Tibial artery (tissue), 4 donors: ENCODE data around the gene EML6.

Experiments
- DNase-seq, 2 donors: peaks; one replicate each; pipeline ENCODE4 v3.0.0-alpha.2; 2019
- H3K27ac ChIP-seq, 2 donors: fragments of 200-600 bp; sonication (generic) in 1 of 2; 1 replicate in 1 of 2; 2 replicates in 1 of 2; pipeline ENCODE4 v1.5.1; 2018 to 2019; ENCODE audit warnings: mild to moderate bottlenecking in 1 of 2
- H3K27me3 ChIP-seq, 2 donors: fragments of 200-600 bp; sonication (generic) in 1 of 2; one replicate each; pipeline versions ENCODE4 v1.5.1 to v1.6.0; 2016 to 2019
- H3K36me3 ChIP-seq, 3 donors: fragments of 200-600 bp; sonication (generic) in 2 of 3; one replicate each; pipeline ENCODE4 v1.5.1; 2016 to 2019; ENCODE audit warnings: mild to moderate bottlenecking in 2 of 3
- H3K4me1 ChIP-seq, 4 donors: fragments of 200-600 bp; sonication (generic) in 2 of 4; 1 replicate in 3 of 4; 2 replicates in 1 of 4; pipeline ENCODE4 v1.5.1; 2016 to 2019
- H3K4me3 ChIP-seq, 2 donors: fragments of 200-600 bp; sonication (generic) in 1 of 2; 1 replicate in 1 of 2; 2 replicates in 1 of 2; pipeline ENCODE4 v1.5.1; 2018 to 2019; ENCODE audit warnings: mild to moderate bottlenecking in 2 of 2
- H3K9me3 ChIP-seq, 3 donors: fragments of 200-600 bp; sonication (generic) in 1 of 3; one replicate each; pipeline ENCODE4 v1.5.1; 2016 to 2019
- intact Hi-C: fragments of 100-400 bp; cut with DNase I; formaldehyde crosslinking; loops from one replicate; pipeline ENCODE4 v1.15.0; 2023; ENCODE audit warnings: low total_unique reads
- TF ChIP-seq, protein P1 (sequence below), 2 experiments: fragments of 200-600 bp in 1 of 2; fragments of 450-650 bp in 1 of 2; IDR thresholded peaks; one replicate each; pipeline ENCODE4 v1.5.1; 2017 to 2019; ENCODE audit warnings: antibody characterized with exemption in 2 of 2, mild to moderate bottlenecking in 1 of 2, moderate library complexity in 1 of 2

Gene EML6

DNA sequence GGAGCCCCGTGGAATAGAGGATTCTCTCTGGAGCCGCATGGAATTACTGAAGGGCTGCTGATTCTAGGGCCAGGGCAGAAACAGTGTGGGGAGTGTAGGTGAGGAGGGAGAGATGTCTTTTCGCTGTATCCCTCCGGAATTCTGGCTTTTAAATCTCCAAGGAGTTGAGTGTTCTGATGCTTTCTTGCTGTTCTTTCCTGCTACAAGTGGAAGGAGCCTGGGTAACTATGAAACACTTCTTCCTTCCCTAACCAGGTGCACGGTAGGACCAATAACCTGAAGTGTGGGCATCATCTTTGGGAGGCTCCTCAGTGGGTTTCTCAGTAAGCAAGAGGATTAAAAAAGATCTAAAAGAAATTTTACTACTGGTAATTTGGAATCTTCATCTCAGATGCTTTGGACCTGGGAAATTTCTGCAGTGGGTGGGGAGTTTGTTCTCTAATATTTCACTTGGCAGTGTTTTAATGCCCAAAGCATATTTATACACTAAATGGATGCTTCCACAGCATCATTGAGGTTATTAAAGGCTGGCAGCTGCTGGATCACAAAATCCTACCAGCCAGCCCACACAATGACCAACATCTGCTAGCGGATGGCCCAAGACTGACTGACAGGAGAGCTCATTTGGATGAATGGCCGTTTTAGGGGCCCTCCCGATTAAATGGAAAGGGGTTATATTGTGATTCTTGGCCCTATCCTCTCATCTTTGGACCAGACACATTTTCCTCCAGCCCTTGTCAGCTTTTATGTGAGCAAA is 2.1 kb downstream of the EML6 start:
- TF ChIP-seq, protein P1, sequence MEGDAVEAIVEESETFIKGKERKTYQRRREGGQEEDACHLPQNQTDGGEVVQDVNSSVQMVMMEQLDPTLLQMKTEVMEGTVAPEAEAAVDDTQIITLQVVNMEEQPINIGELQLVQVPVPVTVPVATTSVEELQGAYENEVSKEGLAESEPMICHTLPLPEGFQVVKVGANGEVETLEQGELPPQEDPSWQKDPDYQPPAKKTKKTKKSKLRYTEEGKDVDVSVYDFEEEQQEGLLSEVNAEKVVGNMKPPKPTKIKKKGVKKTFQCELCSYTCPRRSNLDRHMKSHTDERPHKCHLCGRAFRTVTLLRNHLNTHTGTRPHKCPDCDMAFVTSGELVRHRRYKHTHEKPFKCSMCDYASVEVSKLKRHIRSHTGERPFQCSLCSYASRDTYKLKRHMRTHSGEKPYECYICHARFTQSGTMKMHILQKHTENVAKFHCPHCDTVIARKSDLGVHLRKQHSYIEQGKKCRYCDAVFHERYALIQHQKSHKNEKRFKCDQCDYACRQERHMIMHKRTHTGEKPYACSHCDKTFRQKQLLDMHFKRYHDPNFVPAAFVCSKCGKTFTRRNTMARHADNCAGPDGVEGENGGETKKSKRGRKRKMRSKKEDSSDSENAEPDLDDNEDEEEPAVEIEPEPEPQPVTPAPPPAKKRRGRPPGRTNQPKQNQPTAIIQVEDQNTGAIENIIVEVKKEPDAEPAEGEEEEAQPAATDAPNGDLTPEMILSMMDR (IDR thresholded peaks at IDR 0.05) = no peak
- DNase-seq = no peak
- H3K36me3 ChIP-seq = no peaks in the 10 kb centered on the region
- H3K9me3 ChIP-seq = no peaks in the 10 kb centered on the region
- peak overlapping the region; percentile 82 to 92 for H3K4me3 ChIP-seq
- intact Hi-C loops = loop anchor here (10.0 kb wide), 2 partner anchors 449 to 611 kb away; partner anchors contain the start of gene ACYP2
- H3K27me3 ChIP-seq = no peaks in the 10 kb centered on the region
- peaks cover 0 to 18% (median 9%) of the 10 kb centered on the region in 4 donors for H3K4me1 ChIP-seq
- no peak overlapping the region for H3K27ac ChIP-seq

DNA sequence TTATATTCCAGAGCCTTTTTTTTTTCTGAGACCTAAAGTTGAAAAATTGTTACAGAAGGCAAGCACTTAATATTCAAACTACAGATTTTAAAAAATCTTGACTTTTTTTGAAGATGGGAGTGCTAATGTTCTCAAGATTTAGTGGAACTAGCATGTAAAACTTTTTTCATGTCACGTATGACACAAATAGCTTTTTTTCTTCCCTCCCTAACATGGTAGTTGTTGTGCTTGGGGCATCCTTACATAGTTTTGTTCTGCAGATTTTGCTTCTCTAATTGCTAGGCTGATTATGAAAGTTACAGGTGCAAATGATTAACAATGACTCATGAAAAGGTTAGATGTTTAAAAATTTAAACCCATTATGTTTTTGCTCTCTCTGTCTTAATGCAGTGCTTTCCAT is 3.0 kb downstream of the EML6 start:
- Histone ChIP-seq H3K4me1 (peaks cover 0 to 18% (median 9%) of the 10 kb centered on the region in 4 donors), H3K36me3 (no peaks in the 10 kb centered on the region), H3K9me3 (no peaks in the 10 kb centered on the region), H3K4me3 (no peak overlapping the region), H3K27ac (no peak overlapping the region), H3K27me3 (no peaks in the 10 kb centered on the region)
- intact Hi-C loops = loop anchor here (10.0 kb wide), 2 partner anchors 448 to 612 kb away; partner anchors contain the start of gene ACYP2
- no peak for DNase-seq
- TF ChIP-seq, protein P1 (IDR thresholded peaks at IDR 0.05) = no peak

DNA sequence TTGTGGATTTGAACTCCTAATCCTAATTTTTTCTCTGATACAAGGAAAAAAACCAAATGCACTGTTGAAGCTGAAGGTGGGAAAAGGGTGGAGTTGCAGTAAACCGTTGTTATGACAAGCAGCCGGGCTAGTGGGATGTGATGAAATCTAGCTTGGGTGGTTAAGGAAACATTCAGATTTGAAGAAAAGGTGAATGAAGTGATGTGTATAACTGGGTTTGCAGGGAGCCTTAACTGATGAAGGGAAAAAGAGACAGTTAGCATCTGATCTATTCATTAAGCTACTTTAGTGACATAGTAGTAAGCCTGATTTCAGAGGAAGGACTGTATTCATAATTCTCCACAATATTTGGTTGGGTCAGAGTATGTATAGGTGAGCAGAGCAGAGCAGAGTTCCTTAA is 3.5 kb downstream of the EML6 start:
- Histone ChIP-seq H3K36me3 (no peaks in the 10 kb centered on the region), H3K4me1 (peaks cover 0 to 18% (median 9%) of the 10 kb centered on the region in 4 donors), H3K27ac (no peak overlapping the region), H3K27me3 (no peaks in the 10 kb centered on the region), H3K4me3 (no peak overlapping the region), H3K9me3 (no peaks in the 10 kb centered on the region)
- TF ChIP-seq, protein P1 (IDR thresholded peaks at IDR 0.05) = no peak
- intact Hi-C loops = loop anchor here (10.0 kb wide), 2 partner anchors 448 to 612 kb away; partner anchors contain the start of gene ACYP2
- DNase-seq = no peak

DNA sequence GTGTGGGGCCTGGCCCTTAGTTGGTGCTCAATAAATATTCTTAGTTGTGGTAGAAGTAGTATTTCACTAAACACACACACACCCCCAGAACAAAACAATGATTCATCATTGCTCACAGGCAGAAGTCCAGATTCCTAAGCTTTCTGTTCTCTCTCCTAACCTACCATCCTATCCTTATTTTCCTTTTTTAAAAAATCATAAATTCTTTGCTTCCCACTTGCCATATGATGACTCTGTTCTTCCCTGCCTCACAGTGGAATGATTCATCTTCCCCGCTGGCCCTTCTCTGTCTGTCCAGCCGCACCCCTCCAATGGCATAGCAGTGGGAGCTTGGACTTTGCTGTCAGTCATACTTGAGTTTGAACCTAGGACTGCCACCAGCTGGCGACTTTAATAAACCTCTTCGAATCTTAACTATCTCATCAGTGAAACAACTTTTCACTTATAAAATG is 5.2 kb downstream of the EML6 start:
- Histone ChIP-seq H3K9me3 (no peaks in the 10 kb centered on the region), H3K27me3 (no peaks in the 10 kb centered on the region), H3K4me1 (peaks cover 0 to 18% (median 6%) of the 10 kb centered on the region in 4 donors), H3K27ac (no peak overlapping the region), H3K36me3 (no peaks in the 10 kb centered on the region), H3K4me3 (no peak overlapping the region)
- DNase-seq = no peak
- intact Hi-C loops = loop anchor here (10.0 kb wide), 2 partner anchors 446 to 614 kb away; partner anchors contain the start of gene ACYP2
- TF ChIP-seq, protein P1 (IDR thresholded peaks at IDR 0.05) = no peak

DNA sequence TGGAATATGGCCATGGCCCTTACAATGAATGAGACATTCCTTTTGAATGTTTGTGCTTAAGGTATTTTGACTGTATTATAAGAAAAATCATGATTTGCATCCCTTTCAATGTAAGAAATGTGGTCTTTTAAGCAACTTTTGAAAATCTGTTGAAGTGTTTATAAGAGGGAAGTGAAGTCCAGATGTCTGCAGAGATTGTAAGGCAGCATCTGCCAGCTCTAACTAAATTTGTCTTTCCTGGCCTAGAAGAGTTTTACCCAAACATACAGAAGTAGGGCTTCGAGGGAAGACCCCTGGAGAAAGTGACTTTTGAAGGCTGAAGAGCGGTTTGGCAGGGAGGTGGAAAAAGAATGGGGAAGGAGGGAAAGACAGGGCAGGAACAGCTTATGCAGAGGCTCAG is 12.2 kb downstream of the EML6 start:
- TF ChIP-seq, protein P1 (IDR thresholded peaks at IDR 0.05) = no peak
- Histone ChIP-seq H3K27ac (no peak overlapping the region), H3K4me1 (no peaks in the 10 kb centered on the region), H3K36me3 (no peaks in the 10 kb centered on the region), H3K27me3 (no peaks in the 10 kb centered on the region), H3K9me3 (no peaks in the 10 kb centered on the region), H3K4me3 (no peak overlapping the region)
- DNase-seq = no peak
- intact Hi-C loops = no loop called here
